ENCODE results near the gene PPM1B.
"Not testable (repeated sequence)": the region's sequence is repeated elsewhere in the genome, so short reads cannot be mapped to it uniquely, and the experiment has no call there.

Gene PPM1B

DNA sequence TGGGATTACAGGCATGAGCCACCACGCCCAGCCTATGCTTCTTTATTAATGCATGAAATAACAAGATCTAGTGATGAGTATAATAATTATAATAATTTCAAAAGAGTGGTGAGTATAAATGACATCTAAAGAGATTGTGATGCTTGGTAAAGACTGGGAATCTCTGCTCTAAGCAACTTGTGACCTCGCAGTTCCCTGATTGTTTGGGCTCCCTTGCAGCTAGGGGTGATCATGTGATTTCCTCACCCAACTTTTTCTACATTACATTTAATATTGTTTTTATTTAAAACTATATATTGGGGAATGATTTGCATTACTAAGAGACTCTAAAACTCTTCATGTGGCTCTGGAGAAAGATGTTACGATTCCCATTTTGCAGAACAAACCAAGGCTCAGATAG, 4.1 kb upstream of the PPM1B start:
- DNase-seq = no peak

DNA sequence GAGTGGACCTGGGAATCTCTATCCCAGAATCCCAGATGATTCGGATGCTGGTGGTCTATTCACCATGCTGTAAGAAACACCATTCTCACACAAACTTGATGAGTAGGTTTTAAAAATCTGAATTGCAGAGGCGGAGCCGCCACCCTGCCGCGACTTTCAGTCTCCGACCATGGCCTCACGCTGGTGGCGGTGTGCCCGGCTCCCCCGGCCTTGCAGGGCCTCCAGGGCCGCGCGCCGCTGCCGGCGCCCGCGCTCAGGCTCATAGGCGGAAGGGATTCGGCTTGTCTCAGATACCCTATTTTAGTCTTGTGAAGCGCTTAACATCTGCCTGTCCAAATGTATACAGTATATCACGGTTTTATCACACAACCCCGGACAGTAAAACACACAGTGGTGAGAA, 2.6 kb upstream of the PPM1B start:
- DNase-seq = no peak

DNA sequence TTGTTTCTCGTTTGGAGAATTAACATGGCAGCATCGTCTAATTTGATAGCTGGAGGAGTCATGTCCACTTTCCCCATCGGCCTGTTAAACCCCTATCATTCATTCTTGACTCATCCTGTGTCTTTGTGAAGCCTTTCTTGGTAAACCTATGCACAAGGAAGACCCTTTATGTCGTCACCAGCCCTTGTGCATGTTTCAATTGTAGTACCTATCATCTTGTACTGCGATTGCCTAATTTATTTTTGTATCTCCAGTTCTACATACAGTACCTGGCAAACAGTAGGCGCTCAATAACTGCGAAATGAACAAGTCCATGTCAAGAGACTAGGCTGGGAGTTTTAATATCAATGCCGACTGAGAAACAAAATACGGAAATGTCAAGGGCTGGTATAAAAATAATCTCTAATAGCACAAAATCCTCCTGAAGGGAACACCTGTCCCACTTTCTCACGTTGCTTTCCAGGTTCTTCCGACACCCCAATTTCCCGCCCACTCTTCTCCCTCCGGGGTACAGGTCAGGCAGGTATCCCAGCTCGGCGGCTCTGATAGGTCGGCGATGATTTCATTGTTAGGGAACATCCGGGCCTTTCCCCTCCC, 1.3 kb upstream of the PPM1B start:
- no peak for DNase-seq

DNA sequence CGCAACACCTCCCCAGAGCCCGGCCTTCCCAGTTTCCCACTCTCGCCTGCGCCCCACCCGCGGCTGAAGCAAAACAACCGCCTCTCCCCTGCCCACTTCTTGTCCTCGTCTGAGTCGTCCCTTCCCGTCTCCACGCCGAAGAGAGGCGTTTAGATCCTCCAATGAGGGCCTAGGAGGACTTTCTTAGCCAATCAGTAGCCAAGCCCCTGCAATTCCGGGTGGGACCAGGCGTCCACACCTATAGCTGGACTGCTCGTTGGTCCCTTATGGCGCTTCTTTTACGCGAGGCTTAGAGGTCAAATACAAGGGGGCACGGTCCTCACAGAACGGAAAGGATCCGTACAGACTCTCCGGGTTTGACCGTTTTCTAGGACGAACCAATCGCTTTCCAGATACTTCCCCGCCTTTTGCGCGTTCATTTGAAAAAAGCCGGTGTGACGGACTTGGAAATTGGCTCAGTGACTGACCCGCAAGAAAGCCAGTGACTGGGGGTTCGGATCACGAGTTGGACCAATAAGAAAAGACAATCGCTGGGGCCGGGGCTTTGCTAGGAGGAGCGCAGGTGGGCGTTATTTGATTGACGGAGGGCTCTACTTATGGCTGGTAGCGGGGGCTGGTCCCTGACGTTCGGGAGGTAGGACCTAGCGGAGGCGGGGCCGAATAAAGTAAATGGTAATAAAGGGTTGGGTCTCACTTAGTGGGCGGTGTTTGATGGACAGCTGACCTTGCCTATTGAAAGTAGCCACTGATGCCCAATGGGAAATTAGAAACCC, 581 bp upstream of the PPM1B start:
- peak; percentile 94 to 100 (median 97) for DNase-seq

DNA sequence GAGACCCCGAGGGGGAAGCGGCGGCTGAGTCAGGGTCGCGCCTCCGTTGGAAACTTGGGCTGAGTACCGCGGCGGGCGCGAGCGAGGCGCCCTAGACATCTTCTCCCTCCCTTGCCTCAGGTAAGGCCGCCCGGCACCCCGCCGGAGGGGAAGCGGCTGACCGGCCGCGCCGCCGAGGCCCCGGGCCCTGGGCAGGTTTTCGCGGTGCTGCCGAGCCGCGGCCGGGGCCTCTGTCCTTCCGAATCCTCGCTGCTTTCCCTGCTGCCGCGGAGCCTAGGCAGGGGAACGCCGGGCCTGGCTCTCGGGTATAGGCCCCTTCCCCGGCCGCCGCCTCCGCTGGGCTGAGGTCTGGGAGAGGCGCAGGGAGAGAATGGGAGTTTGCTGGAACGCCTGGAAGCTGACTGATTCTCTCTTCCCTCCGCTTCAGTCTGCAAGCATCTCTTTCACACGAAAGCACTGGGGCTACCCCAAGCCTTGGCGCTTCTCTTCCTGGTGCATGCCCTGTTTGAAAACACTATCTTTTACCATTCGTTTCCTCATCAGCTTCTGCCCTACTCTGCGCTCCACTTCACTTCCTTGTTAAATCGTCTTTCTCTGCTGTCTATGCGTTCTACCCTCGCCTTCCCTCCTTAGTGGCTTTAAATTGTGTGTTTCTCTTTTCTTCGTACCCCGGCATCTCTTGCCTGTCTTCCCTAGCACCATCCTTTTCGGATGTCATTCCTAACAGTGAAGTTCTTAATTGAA, 652 bp downstream of the PPM1B start:
- peak; percentile 13 to 69 (median 20) for DNase-seq

DNA sequence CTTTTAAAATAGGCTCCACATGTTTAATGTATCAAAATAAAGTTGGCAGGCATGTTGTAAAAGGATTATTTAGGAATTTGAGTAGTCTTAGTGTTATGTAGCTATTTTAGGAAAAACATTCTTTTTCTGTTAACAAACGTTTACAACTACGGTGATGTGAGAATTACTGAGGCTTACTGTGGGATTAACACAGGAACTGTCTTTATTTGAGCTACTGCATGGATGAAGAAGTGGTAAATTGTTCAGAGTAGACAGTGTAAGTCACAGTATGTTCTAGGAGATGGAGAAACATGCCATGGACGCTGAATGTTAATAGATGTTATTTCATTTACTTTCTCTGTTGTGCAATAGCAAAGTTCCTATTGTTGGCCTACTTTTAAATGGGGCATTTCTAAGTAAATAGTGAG, 1.6 kb downstream of the PPM1B start:
- no peak for DNase-seq

DNA sequence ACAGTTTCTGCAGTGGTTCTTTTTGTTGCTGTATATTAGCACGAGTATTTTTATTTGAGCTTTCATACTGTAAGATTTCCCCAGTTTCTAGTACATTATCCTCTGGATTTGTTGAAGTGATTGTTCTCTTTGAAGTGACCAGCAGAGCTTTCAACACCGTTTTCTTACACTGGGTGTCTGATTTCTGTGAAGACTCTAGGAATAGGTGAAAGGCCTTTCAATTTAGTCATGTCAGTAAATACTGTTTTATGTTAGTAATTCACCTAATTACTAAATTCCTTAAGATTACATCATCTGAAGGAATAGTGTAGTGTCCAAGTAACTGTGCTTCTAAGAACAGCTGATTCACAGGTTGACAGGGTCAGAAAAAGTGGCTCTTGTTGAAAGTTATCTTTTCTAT, 2.3 kb downstream of the PPM1B start:
- no peak for DNase-seq

DNA sequence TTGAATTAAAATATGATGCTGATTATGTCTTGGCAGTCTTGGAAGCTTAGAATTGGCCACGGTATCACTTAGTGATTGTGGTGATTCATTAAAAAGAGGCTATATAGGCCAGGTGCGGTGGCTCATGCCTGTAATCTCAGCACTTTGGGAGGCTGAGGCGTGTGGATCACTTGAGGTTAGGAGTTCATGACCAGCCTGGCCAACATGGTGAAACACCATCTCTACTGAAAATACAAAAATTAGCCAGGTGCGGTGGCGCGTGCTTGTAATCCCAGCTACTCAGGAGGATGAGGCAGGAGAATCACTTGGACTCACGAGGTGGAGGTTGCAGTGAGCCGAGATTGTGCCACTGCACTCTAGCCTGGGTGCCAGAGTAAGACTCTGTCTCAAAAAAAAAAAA, 2.8 kb downstream of the PPM1B start:
- DNase-seq = not testable (repeated sequence)

DNA sequence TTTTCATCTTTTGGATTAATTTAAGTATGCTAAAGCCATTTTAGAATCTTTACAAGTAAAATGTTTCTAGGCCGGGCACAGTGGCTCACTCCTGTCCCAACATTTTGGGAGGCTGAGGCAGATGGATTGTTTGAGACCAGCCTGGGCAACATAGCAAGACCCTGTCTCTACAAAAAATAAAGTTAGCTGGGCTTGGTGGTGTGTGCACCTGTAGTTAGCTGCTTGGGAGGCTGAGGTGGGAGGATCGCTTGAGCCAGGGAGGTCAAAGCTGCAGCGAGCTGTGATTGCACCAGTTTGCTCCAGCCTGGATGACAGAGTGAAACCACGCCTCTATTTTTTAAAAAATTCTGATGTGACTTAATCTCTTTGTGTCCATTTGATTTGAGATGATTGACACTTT, 3.9 kb downstream of the PPM1B start:
- DNase-seq = no peak

DNA sequence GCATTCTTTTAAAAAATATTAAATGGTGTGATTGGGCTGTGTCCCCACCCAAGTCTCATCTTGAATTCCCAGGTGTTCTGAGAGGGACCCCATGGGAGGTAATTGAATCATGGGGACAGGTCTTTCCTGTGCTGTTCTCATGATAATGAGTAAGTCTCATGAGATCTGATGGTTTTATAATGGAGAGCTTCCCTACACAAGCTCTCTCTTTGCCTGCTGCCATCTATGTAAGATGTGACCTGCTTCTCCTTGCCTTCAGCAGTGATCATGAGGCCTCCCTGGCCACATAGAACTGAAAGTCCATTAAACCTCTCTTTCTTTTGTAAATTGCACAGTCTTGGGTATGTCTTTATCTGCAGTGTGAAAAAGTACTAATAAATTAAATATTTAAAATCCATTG, 10.3 kb downstream of the PPM1B start:
- no peak for DNase-seq

DNA sequence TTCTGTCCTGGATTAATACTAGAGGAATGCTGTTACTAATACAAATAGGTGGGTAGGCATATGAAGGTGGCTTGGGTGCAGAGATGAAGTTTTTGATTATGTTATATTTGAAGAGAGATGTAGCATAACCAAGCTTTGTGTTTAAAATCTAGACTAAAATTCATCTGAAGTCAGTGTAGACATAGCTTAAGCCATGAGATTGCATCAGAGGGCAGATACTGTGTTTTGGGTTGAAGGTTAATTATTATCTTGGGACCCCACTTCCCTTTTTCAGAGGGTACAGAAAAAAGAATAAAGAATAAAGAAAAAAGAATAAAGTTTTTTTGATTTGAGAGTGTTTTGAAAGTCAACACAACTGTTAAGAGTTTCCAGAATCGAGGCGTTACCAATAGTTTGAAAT, 13.0 kb downstream of the PPM1B start:
- no peak for DNase-seq

DNA sequence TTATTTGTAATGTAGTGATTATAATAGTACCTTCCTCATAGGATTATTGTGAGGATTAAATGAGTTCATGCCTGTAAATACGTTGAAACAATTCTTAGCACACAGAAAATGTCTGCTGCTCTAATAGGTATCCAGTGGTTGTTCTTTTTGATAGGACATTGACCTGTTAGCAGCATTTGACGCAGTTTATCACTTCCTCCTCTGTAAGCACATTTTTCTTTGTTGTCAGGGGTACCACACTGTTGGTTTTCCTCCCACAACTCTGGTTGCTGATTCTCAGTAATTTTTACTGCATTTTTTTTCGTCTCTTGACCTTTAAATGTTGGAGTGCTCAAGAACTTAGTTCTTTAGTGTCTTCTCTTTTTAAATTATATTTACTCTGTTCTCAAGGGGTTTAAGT, 15.4 kb downstream of the PPM1B start:
- no peak for DNase-seq

DNA sequence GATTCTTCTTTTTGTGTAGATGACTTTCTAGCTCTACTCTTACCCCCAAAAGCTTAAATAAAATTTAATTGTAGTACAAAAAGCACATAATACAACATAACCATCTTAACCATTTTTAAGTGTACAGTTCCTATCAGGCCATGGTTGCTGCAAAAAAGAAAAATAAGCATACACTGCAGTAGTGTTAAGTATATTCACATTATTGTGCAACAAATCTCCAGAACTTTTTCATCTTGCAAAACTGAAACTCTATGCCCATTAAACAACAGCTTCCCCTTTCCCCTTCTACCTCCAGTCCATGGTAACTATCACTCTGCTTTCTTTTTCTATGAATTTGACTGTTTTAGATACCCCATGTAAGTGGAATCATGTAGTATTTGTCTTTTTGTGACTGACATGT, 18.1 kb downstream of the PPM1B start:
- no peak for DNase-seq

DNA sequence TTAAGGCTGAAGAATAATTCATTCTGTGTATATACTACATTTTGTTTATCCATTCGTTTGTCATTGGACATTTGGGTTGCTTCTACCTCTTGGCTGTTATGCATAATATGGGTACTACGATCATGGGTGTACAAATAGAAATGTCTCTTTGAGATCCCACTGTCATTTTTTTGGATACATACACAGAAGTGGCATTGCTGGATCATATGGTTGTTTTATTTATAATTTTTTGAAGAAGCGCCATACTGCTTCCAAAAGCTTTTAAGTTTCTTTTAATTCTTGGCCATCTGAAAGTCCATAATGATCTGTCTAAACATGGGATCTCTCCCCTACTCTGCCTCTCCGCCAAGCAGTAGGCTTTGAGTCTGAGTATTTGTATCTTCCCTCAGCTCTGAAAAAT, 18.6 kb downstream of the PPM1B start:
- no peak for DNase-seq

DNA sequence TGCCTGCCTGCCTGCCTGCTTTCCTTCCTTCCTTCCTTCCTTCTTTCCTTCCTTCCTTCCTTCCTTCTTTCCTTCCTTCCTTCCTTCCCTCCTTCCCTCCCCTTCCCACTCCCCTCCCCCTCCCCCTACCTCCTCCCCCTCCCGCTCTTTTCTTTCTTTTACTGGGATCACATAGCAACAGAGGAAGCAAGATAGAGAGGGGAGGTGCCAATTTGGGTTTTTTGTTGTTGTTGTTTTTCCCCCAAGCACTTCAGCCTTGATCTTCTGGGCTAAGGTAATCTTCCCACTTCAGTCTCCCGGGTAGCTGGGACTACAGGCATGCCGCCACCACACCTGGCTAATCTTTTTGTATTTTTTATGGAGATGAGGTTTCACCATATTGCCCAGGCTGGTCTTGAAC, 20.0 kb downstream of the PPM1B start:
- DNase-seq = no peak

DNA sequence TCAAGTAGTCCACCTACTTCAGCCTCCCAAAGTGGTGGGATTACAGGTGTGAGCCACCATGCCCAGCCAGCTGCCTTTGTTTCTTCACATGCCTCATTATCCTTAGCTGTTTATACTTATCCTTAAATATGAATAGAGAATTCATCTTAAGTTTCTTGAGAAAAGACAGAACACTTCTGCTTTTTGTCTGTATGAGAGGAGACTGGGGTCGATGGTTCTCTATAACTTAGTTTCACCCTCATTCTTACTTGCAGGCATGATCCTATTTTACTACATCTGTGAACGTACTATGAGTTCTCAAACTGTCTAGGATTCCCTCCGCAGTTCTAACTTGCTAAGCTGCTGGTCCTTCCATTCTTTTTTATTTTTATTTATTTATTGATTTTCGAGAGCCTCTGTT, 20.4 kb downstream of the PPM1B start:
- DNase-seq = no peak

DNA sequence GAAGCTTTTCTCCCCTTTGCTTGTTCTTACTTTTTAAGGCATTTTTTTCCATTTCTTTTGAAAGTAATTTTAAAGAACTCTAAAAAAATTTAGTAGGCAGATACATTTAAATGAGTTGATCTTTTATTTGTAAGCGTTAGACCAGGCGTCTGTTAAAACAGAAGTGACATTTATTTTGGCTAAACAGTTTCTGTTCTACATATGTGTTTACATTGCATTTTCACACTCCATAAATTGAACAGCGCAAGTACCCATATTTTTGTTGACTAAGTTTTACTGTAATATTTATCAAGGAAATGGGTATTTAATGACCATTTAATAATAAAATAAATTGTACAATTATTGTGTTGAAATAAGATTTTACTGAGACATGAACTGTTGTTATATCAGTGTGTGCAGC, 21.9 kb downstream of the PPM1B start:
- DNase-seq = no peak

DNA sequence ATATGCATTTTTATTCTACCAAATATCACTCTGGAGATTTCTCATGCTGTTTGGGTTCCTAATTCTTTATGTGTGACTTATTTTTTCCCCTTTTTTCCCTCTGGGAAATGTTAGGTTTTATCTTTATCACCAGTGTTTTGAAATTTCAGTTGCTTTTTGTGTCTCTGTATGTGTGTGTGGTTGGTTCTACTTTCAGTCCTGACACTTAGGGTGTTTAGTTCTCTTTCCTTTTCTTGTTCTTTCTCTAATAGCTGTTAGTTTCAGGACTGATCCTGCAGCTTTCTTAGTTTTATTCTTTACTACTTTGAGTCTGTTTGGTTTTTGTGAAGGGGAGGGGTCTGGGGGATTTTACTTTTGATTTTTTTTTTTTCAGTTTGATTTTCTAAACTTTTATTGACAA, 23.1 kb downstream of the PPM1B start:
- DNase-seq = peak in 1 of 5 donors; percentile 16

DNA sequence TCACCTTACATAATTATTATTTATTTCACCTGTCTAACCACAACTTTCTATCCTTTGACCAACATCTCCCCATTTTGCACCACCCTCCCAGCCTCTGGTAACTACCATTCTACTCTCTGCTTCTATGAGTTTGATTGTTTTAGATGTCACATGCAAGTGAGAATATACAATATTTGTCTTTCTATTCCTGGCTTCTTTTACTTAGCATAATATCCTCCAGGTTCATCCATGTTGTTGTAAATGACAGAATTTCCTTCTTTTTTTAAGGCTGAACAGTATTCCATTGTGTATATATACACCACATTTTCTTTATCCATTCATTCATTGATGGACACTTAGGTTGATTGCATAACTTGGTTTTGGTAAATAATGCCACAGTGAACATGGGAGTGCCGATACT, 24.0 kb downstream of the PPM1B start:
- no peak for DNase-seq

DNA sequence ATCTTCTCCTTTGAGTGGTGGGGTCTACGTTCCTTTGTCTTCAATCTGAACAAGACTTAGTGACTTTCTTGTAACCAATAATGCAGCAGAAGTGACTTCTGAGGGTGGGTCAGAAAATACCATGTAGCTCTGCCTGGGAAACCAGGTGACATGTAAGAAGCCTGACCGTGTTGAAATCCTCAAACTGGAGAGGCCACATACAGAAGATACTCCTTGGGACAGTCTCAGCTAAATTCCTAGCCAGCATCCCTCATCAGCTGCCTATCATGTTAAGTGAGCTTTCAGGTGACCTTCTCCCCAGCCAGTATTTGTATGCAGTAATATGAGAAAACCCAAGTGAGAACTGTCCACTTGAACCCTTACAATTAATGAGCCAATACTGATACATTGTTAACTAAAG, 27.0 kb downstream of the PPM1B start:
- DNase-seq = no peak

DNA sequence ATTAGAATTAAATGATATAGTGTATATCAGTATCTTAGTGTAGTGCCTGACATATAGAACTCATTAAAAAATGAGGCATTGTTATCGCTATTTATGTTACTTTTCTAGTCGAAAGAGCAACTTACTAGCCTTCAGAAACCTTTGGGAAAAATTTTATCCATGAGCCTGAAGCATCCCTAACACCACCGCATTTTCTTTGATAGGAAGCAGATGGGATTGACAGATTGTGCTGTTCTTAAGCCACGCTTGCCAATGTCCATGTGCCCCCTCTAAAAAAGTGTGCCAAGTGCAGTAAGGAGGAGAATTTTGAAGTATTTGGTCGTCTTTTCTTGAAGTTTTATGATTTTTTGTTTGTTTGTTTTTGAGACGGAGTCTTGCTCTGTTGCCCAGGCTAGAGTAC, 29.1 kb downstream of the PPM1B start:
- DNase-seq = no peak

DNA sequence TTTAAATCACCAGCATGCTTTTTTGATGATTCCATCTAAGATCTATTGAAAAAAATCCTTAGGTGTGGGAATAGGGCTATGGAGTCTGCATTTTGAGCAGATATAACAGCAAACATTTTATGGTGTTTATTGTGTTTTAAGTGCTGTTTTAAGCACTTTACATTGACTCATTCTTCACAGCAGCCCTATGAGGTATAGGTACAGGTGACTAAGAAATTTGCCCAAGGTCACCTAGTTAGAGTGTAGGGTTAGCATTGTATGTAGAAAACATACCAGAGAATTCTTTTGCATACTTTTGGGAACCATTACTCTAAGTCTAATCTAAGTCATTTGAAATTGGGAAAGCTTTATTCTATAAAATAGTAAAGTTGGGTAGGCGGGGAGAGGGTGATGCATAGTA, 31.3 kb downstream of the PPM1B start:
- DNase-seq = no peak

DNA sequence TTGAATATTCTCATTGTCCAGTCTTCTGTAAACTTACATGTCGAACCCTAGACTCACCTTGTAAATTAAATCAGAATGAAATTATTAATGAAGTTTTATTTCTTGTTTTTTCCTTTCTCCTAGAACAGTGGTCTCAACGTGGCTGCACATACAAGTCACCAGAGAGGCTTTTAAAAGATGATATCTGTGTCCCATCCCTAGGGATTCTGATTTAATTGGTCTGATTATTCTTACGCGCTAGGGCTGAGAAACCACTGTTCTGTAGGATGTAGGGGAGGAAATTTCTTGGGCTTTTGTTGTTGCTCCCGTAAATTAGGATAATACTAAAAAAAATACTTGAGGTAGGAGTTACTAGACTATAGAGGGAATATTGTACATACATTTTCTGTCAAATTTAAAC, 32.1 kb downstream of the PPM1B start:
- no peak for DNase-seq

DNA sequence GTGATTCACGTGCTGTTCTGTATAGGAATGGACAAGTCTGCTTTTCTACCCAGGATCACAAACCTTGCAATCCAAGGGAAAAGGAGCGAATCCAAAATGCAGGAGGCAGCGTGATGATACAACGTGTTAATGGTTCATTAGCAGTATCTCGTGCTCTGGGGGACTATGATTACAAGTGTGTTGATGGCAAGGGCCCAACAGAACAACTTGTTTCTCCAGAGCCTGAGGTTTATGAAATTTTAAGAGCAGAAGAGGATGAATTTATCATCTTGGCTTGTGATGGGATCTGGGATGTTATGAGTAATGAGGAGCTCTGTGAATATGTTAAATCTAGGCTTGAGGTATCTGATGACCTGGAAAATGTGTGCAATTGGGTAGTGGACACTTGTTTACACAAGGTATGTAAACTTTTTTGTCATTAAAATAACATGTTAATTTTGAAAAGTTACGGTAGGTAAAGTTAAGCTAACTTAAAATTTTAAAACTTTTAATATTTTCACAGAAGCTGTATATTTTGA, 33.0 kb downstream of the PPM1B start:
- no peak for DNase-seq

All from T-helper 1 cell (primary cell).